Astrocyte (in vitro differentiated cells and primary cell): Measurements from ENCODE around the gene PKM.

ENCODE experiments used
- CTCF ChIP-seq: IDR thresholded peaks from 2 replicates; pipeline ENCODE4 v1.5.1; 2011; ENCODE audit warnings: low read depth, mild to moderate bottlenecking, inconsistent platforms, low read length, moderate library complexity; ENCODE audit not compliant: insufficient read depth
- EZH2 ChIP-seq: IDR thresholded peaks from 2 replicates; pipeline ENCODE4 v1.6.1; 2012; ENCODE audit warnings: mild to moderate bottlenecking, low read length, inconsistent platforms; ENCODE audit not compliant: insufficient read depth

GRCh38 chr15:72166716-72167417 lies 64.1 kb downstream of the PKM start:
- TF ChIP-seq CTCF (no peak), EZH2 (no peak)
